Stimulated activated naive B cell treated with anti-CD40 and anti-IgM and Interleukin-4, amounts not matched to agents 10 μg/mL and 1 μg/mL and 100 μg/mL, for 72 hours (primary cell): Measurements from ENCODE around the gene NPIPB8.
A peak's percentile ranks its signal among the peaks of the same experiment; 100 is the strongest.
"Not testable (repeated sequence)": the region's sequence is repeated elsewhere in the genome, so short reads cannot be mapped to it uniquely, and the experiment has no call there.

Experiments used
- ATAC-seq, 2 donors: fragments of 150-1000 bp; cut with Tn5 transposase; replicated peaks; 2 replicates each; pipeline ENCODE4 v1.10.0; 2021; ENCODE audit warnings: moderate library complexity in 1 of 2
- DNase-seq: peaks from one replicate; pipeline ENCODE4 v3.0.0; 2021
- H3K27ac Mint-ChIP-seq: one replicate; pipeline ENCODE4 v1.8.0; 2022; ENCODE audit warnings: mild to moderate bottlenecking, mixed read lengths
- H3K27me3 Mint-ChIP-seq, 2 donors: one replicate each; pipeline ENCODE4 v1.8.0; 2022; ENCODE audit warnings: mixed read lengths in 2 of 2
- H3K36me3 Mint-ChIP-seq, 2 donors: one replicate each; pipeline ENCODE4 v1.8.0; 2022; ENCODE audit warnings: mixed read lengths in 2 of 2, mild to moderate bottlenecking in 1 of 2
- H3K4me1 Mint-ChIP-seq, 2 donors: one replicate each; pipeline ENCODE4 v1.8.0; 2022; ENCODE audit warnings: mixed read lengths in 2 of 2, mild to moderate bottlenecking in 1 of 2
- H3K4me3 Mint-ChIP-seq, 2 donors: one replicate each; pipeline ENCODE4 v1.8.0; 2022; ENCODE audit warnings: mild to moderate bottlenecking in 2 of 2, mixed read lengths in 2 of 2, moderate library complexity in 1 of 2
- H3K9me3 Mint-ChIP-seq, 2 donors: one replicate each; pipeline ENCODE4 v1.8.0; 2022; ENCODE audit warnings: mixed read lengths in 2 of 2, mild to moderate bottlenecking in 1 of 2

Gene NPIPB8

GRCh38 chr16:28638359-28638758 is 494 bp downstream of the NPIPB8 start:
- not testable (repeated sequence) for H3K27me3 Mint-ChIP-seq, H3K4me3 Mint-ChIP-seq, ATAC-seq, H3K27ac Mint-ChIP-seq, H3K9me3 Mint-ChIP-seq, DNase-seq, H3K4me1 Mint-ChIP-seq, H3K36me3 Mint-ChIP-seq

GRCh38 chr16:28639959-28640358 is 2.1 kb downstream of the NPIPB8 start:
- H3K4me3 Mint-ChIP-seq, ATAC-seq, H3K4me1 Mint-ChIP-seq, H3K9me3 Mint-ChIP-seq, H3K27ac Mint-ChIP-seq, H3K36me3 Mint-ChIP-seq, H3K27me3 Mint-ChIP-seq: not testable (repeated sequence)
- DNase-seq: peak; percentile 34

GRCh38 chr16:28666264-28666663 is 28.4 kb downstream of the NPIPB8 start:
- not testable (repeated sequence) for H3K27me3 Mint-ChIP-seq, H3K9me3 Mint-ChIP-seq, DNase-seq, ATAC-seq, H3K36me3 Mint-ChIP-seq, H3K4me1 Mint-ChIP-seq, H3K27ac Mint-ChIP-seq, H3K4me3 Mint-ChIP-seq

GRCh38 chr16:28667480-28667879 is 29.6 kb downstream of the NPIPB8 start:
- not testable (repeated sequence) for DNase-seq, H3K4me1 Mint-ChIP-seq, H3K9me3 Mint-ChIP-seq, H3K27ac Mint-ChIP-seq, H3K27me3 Mint-ChIP-seq, H3K4me3 Mint-ChIP-seq, ATAC-seq, H3K36me3 Mint-ChIP-seq

- not testable (repeated sequence) for H3K9me3 Mint-ChIP-seq, H3K27me3 Mint-ChIP-seq, H3K4me1 Mint-ChIP-seq, DNase-seq, H3K27ac Mint-ChIP-seq, H3K4me3 Mint-ChIP-seq, H3K36me3 Mint-ChIP-seq, ATAC-seq
Measured at GRCh38 chr16:28668199-28668598, 30.3 kb downstream of the NPIPB8 start.

GRCh38 chr16:28688327-28688952 is 50.6 kb downstream of the NPIPB8 start:
- ATAC-seq: peak; percentile 93 to 96
- not testable (repeated sequence) for H3K27me3 Mint-ChIP-seq, DNase-seq, H3K4me1 Mint-ChIP-seq, H3K9me3 Mint-ChIP-seq, H3K27ac Mint-ChIP-seq, H3K36me3 Mint-ChIP-seq
- H3K4me3 Mint-ChIP-seq: peak overlapping the region in 1 of 2 donors; percentile 66

- not testable (repeated sequence) for ATAC-seq
Measured at GRCh38 chr16:28689425-28689824, 51.6 kb downstream of the NPIPB8 start.

GRCh38 chr16:28691722-28692121 is 53.9 kb downstream of the NPIPB8 start:
- not testable (repeated sequence) for H3K9me3 Mint-ChIP-seq, H3K4me3 Mint-ChIP-seq, H3K27me3 Mint-ChIP-seq, DNase-seq, H3K4me1 Mint-ChIP-seq, H3K36me3 Mint-ChIP-seq, H3K27ac Mint-ChIP-seq
- ATAC-seq: peak; percentile 54 to 57

More at GRCh38 chr16:28689425-28689824, 51.6 kb downstream of the NPIPB8 start:
- not testable (repeated sequence) for H3K27me3 Mint-ChIP-seq, H3K4me1 Mint-ChIP-seq, H3K9me3 Mint-ChIP-seq, DNase-seq, H3K36me3 Mint-ChIP-seq, H3K27ac Mint-ChIP-seq, H3K4me3 Mint-ChIP-seq

- not testable (repeated sequence) for H3K36me3 Mint-ChIP-seq, H3K9me3 Mint-ChIP-seq, H3K4me1 Mint-ChIP-seq, H3K27ac Mint-ChIP-seq, H3K27me3 Mint-ChIP-seq, ATAC-seq, DNase-seq, H3K4me3 Mint-ChIP-seq
Measured at GRCh38 chr16:28693257-28693950, 55.5 kb downstream of the NPIPB8 start.

- not testable (repeated sequence) for H3K27ac Mint-ChIP-seq, H3K9me3 Mint-ChIP-seq, H3K36me3 Mint-ChIP-seq, ATAC-seq, H3K27me3 Mint-ChIP-seq, H3K4me3 Mint-ChIP-seq, H3K4me1 Mint-ChIP-seq, DNase-seq
Measured at GRCh38 chr16:28699792-28700191, 61.9 kb downstream of the NPIPB8 start.

- not testable (repeated sequence) for H3K36me3 Mint-ChIP-seq, H3K27me3 Mint-ChIP-seq, H3K4me3 Mint-ChIP-seq, DNase-seq, H3K27ac Mint-ChIP-seq, ATAC-seq, H3K9me3 Mint-ChIP-seq, H3K4me1 Mint-ChIP-seq
Measured at GRCh38 chr16:28700349-28700748, 62.5 kb downstream of the NPIPB8 start.

- not testable (repeated sequence) for H3K9me3 Mint-ChIP-seq, ATAC-seq, H3K4me1 Mint-ChIP-seq, DNase-seq, H3K36me3 Mint-ChIP-seq, H3K27me3 Mint-ChIP-seq, H3K4me3 Mint-ChIP-seq, H3K27ac Mint-ChIP-seq
Measured at GRCh38 chr16:28701384-28701783, 63.5 kb downstream of the NPIPB8 start.

- not testable (repeated sequence) for H3K27ac Mint-ChIP-seq, H3K36me3 Mint-ChIP-seq, H3K4me3 Mint-ChIP-seq, H3K4me1 Mint-ChIP-seq, DNase-seq, H3K9me3 Mint-ChIP-seq, ATAC-seq, H3K27me3 Mint-ChIP-seq
Measured at GRCh38 chr16:28704246-28704645, 66.4 kb downstream of the NPIPB8 start.
